GM18505 (cell line): ENCODE measurements around the gene YPEL3.
A peak's percentile ranks its signal among the peaks of the same experiment; 100 is the strongest.

Source experiments
- ATAC-seq: cut with Tn5 transposase; IDR thresholded peaks from one replicate; pipeline ENCODE4 v1.9.1; 2021; ENCODE audit not compliant: unreplicated experiment
- POLR2A ChIP-seq: IDR thresholded peaks from 4 replicates; pipeline ENCODE4 v1.6.1; 2011; ENCODE audit warnings: borderline replicate concordance; ENCODE audit not compliant: insufficient read depth, insufficient read length; ENCODE audit errors: extremely low read depth

The YPEL3 gene

DNA sequence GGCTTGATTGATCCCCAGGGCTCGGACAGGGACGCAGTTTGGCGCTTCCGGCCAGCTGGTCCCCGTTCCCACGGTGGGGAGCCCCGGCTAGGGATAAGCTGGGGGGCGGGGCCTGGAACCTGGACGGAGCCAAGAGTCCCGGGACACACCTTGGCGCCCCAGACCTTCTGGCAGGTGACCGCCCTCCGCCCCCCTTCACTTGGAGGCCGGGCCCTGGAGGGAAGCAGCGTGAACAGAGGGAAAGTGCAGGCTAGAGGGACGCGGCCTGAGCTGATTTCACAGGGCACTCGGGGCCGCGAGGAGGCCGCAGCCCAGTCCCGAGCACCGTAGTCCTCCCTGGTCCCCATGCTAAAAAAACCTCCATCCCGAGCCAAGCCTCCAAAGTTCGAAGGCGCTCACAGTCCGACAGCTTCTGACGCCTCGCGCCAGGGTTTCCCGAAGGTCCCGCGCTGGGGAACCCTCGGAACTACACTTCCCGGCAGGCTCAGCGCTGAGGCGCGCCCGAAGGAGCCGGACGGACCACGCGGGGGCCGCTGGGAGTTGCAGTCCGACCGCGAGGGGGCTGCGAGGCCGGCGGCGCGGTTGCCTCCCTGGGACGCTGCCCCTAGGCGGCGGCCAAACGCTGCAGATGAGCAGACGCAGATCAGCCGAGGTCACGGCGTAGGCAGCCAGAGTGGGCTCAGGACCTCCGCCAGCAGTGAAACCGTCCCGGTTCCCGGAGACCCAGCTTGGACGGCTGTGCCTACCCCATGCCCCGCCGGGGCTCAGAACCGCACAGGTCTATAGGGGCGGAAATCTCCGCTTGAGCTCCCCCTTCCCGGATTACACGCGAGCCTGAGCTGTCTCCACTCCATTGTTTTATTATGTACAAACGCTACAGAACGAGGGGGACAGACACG is 4.3 kb downstream of the YPEL3 start, which contains the start of gene TBX6:
Gene TBX6 (minus strand): TSS at position 451 of the 899 bp plus-strand sequence. CDS start 731 bp downstream, outside the sequence.
- peak; percentile 66 for TF ChIP-seq POLR2A

DNA sequence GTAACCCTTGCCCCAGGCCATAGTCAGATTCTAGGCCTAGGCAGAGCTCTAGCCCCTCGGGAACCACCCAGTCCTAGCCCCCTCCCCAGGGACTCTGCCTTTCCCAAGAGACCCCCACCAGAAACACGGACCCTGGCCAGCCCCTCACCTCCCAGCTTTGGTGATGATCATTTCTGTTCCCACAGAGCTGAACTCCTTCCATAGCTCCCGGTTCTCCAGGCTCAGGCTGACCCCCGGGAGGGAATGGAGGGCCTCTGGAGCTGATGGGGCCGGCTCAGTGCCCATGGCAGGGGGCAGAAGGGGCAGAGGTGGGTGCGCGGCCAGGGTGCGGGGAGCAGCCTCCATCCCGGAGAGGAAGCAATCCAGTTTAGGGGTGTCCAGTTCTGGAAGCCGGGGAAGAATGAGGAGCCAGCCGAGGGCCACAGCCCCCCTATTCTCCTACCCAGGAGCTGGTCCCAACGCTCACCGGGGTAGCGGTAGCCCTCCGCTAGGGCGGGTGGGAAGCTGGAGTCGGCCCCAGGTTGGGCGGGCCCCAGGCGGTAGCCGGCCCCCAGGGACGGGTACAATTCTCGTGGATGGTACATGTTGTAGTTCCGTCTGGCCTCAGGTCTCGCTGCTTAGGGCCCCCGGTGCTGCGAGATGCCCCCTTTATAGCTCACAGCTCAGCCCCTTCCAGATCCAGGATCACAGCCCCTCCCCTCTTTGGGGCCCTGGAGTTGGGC is 5.2 kb downstream of the YPEL3 start:
- no peak for TF ChIP-seq POLR2A
- no peak for ATAC-seq

More for the DNA sequence above, 4.3 kb downstream of the YPEL3 start, which contains the start of gene TBX6:
- peak; percentile 64 for ATAC-seq

DNA sequence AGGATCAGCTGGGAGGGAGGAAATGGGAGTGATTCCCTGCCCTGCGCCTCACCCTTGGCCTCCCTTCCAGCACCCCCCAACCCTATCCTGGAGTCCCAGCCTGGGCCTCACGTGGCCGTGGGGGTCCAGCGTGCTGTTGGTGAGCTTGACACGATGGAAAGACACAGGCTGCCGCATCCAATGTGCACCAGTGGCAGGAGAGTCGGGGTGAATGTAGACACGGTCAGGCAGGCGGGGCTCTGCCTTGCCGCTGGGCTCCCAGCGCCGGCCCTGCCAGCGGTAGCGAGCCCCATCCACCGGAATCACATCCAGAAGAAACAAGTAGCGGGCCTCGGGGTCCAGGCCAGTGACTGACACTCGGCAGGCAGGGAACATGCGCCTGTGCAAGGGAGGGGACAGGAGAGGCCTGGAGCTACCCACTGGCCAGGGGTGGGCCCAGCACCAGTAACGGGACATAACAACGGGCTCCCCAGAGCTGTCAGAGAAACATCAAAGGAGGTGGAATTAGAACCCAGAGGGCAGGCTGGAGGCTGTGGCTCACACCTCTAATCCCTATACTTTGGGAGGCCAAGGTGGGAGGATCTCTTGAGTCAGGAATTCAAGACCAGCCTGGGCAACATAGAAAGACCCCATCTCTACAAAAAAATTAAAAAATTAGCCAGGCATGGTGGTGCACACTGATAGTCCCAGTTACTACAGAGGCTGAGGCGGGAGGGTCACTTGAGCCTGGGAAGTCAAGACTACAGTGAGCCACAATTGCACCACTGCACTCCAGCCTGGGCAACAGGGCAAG is 7.0 kb downstream of the YPEL3 start:
- TF ChIP-seq POLR2A, result no peak
- no peak for ATAC-seq

DNA sequence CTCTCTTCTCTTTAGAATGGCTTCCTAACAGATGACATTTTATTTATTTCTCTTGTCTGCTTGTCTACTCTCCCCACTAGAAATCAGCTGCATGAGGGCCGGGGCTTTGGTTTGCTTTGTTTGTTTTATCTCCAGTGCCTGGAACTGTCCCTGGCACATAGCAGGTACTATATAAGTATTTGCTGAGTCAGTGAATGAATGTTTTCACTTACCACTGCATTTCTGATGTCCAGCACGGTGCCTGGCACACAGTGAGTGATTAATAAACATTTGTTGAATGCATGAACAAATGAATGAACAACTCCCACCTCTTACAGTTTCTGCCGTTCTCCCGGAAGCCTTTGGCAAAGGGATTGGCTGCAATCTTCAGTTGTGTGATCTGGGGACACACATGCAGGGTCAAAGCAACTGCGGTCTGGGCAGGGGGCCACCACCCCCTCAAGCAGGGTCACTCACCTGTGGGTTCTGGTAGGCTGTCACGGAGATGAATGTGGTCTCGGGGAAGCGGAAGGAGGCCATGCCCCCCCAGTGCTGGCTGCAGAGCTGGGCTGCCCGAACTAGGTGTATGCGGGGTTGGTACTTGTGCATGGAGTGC is 7.7 kb downstream of the YPEL3 start:
- no peak for ATAC-seq
- TF ChIP-seq POLR2A, result no peak

DNA sequence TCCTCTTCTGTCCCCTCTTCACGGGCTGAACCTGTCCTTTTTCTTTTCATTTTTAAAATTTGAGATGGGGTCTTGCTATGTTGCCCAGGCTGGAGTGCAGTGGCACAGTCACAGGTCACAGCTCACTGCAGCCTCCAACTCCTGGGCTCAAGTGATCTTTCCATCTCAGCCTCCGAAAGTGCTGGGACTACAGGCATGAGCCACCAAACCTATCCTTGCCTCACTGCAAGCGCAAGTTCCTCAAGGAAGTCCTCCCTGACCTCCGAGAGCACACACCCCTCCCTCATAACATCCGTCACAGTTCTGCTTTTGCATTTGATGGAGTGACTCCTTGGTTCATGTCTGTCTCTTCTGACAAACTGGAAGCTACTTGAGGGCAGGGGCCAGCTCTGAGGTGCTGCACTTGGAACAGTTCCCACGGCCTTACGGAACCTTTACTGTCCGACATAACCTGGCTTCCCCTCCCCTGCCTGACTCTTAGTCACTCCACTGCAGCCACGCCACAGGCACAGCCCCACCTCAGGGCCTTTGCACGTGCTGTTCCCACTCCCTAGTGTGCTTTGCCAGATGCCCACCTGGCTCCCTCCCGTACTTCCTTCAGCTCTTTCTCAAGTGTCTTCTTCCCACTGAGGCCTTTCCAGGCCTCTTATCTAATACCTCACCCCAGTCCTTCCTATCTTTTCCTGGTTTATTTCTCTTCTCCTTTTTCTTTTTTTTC is 8.7 kb downstream of the YPEL3 start:
- TF ChIP-seq POLR2A, result no peak
- ATAC-seq, result no peak

DNA sequence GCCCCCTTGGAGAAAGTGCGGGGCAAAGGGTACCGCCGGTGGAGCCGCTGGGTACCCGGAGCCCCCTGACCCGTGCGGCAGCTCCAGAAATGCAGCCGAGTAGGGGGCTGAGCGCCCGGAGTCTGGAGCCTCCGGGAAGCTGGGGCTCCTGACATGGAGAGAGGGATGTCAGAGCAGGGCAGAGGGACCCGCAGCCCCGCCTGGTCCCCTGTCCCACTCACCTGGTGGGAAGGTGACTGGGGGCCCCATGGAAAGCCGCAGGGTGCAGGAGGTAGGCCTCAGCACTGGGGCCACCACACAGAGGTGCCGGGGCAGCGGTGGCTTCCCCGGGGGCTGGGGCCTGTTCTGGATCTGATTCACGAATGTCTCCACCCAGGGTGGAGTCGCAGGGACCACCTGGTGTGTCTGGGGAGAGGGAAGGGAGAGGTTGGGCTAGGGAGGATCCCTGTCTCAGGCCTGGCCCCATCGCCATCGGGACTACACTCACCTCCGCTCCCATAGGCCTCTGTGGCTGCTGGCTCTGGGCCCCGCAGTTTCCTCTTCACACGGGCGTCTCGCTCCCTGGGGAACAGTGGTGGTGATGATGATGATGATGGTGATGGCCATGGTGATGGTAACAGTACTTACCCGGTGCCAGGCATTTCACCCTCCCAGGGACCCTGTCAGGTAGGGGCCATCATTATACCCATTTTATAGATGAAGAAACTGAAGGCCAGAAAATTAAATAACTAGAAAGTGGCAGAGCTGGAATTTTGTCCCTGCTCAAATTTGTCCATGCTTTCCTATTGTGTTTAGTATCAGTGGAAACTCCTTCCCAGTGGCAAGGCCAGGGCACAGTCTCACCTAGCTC is 9.5 kb downstream of the YPEL3 start:
- ATAC-seq, result no peak
- TF ChIP-seq POLR2A, result no peak

DNA sequence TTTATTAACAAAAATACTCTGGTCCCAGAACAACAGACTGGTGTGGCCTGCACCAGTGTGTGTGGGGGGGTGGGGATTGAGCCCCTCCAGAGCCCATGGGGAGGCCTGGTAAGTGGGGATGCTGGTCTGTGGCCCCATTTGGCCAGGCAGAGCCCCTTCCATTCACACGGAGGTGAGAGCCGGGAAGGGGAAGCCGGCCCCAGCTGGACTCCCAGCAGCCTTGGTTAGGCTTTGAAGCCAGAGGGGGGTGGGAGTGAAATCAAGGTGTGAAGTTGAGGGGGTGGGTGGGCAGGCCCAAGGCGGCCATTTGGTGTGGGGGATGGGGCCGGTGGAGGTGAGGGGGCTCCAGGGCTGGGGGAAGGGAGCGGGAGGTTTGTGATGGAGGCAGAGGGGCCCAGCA is 10.2 kb downstream of the YPEL3 start:
- TF ChIP-seq POLR2A, result no peak
- ATAC-seq, result no peak

DNA sequence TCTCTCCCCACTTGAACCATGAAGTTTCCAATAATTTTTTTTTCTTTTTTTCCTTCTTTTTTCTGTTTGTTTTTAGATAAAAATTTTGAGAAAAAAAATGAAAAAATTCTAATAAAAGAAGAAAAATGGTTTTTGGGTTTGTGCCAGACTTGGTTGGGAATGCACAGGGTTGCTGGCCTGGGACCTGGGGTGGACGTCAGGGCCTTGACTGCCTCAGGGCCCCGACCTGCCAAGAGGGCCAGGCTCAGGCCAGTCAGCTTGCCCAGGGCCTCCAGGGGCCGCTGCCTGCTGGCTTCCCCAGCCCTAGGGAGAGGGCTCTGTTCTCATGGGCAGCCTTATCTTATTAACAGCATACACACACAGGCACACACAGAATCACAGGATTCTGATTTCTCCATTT is 10.8 kb downstream of the YPEL3 start:
- no peak for TF ChIP-seq POLR2A
- ATAC-seq, result no peak

DNA sequence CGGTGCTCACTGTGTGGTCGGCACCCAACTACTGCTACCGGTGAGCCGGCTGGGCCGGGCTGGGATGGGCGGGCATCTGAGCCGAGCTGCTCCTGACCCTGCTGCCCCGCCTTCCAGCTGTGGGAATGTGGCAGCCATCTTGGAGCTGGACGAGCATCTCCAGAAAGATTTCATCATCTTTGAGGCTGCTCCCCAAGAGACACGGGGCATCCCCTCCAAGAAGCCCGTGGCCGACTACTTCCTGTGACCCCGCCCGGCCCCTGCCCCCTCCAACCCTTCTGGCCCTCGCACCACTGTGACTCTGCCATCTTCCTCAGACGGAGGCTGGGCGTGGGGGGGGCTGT is 11.2 kb downstream of the YPEL3 start:
- no peak for TF ChIP-seq POLR2A
- ATAC-seq, result no peak

DNA sequence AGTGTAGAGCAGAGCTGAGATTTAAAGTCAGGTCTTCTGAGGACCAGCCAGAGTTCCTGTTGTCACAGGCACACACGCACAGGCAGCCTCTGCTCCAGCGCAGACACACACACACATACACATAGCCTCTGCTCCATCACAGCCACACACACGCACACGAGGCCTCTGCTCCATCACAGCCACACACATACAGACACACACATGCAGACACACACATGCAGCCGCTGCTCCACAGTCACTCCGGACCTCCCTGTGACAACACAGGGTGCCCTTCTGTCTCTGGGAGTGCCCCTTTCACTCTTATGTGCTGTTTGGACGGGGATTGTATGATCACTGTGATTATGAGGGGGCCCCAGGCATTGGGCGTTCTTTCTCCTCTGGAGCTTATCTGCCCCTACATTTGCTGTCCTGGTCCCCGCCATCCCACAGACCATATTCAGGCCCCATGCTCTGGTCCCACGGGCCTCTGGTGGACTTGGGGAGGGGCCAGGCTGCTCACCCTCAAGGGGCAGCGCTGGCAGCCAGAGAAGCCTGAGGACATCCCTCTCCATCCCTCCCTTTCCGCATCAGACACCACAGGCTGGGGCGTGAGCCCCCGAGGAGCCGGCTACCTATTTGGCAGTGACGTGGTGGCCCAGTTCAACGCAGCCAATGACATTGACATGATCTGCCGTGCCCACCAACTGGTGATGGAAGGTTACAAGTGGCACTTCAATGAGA is 11.8 kb downstream of the YPEL3 start:
- no peak for TF ChIP-seq POLR2A

More for the DNA sequence above, 11.8 kb downstream of the YPEL3 start:
- no peak for ATAC-seq
